ENCODE data around the gene SORCS1. TPM values are rescaled to one million over a fixed set of nuclear protein-coding genes. Genes with fewer than 3 reads are reported as not detected.

Gene SORCS1
- total and polyA plus RNA-seq, 2 donors (not counting 1 experiment from before 2014, with no cell fraction given), result under 0.01 to 0.01 TPM

- no peak overlapping the region for H3K4me3 ChIP-seq (replicated peaks in 1 of 4; ENCODE audit: control extremely low read depth in 1 of 4, insufficient read depth in 1 of 4, low read depth in 3 of 4, low read length in 4 of 4)
- H2AFZ ChIP-seq (ENCODE audit: low read length), result no peak overlapping the region
- H3K36me3 ChIP-seq (ENCODE audit: control insufficient read depth, insufficient read depth, low read length), result no peaks in the 10 kb centered on the region
- no peaks in the 10 kb centered on the region for H3K9me3 ChIP-seq (ENCODE audit: control insufficient read depth, insufficient read depth, low read depth, low read length)
- H4K20me1 ChIP-seq (ENCODE audit: control insufficient read depth, extremely low read depth, insufficient read depth, low read length), result no peaks in the 10 kb centered on the region
- no peaks in the 10 kb centered on the region for H3K4me1 ChIP-seq (ENCODE audit: control insufficient read depth, extremely low read depth, insufficient read depth, low read length)
- no peak overlapping the region for H3K27ac ChIP-seq (ENCODE audit: insufficient read depth, low read length)
- no peaks in the 10 kb centered on the region for H3K79me2 ChIP-seq (ENCODE audit: control insufficient read depth, insufficient read depth, low read length)
- no peak overlapping the region for H3K4me2 ChIP-seq (ENCODE audit: extremely low read depth, insufficient read depth, low read length)
- H3K9ac ChIP-seq (ENCODE audit: insufficient read depth, low read length), result no peak overlapping the region
- no peak for DNase-seq (ENCODE audit: low read depth in 2 of 2)
- H3K27me3 ChIP-seq (ENCODE audit: control insufficient read depth, insufficient read depth, low read length), result no peaks in the 10 kb centered on the region
- no peak for TF ChIP-seq CTCF (conservative IDR thresholded peaks at IDR 0.05 in 1 of 2, IDR thresholded peaks at IDR 0.05 in 1 of 2; ENCODE audit: low read depth in 1 of 2, low read length in 2 of 2)
Measured at GRCh38 chr10:107091126-107091525, 73.4 kb downstream of the SORCS1 start.

GRCh38 chr10:107085665-107086525, 78.6 kb downstream of the SORCS1 start:
- Histone ChIP-seq H3K4me1 (ENCODE audit: control insufficient read depth, extremely low read depth, insufficient read depth, low read length) (no peaks in the 10 kb centered on the region), H3K79me2 (ENCODE audit: control insufficient read depth, insufficient read depth, low read length) (no peaks in the 10 kb centered on the region), H3K27me3 (ENCODE audit: control insufficient read depth, insufficient read depth, low read length) (no peaks in the 10 kb centered on the region), H3K36me3 (ENCODE audit: control insufficient read depth, insufficient read depth, low read length) (no peaks in the 10 kb centered on the region), H2AFZ (ENCODE audit: low read length) (no peak overlapping the region), H4K20me1 (ENCODE audit: control insufficient read depth, extremely low read depth, insufficient read depth, low read length) (no peaks in the 10 kb centered on the region), H3K4me3 (replicated peaks in 1 of 4; ENCODE audit: control extremely low read depth in 1 of 4, insufficient read depth in 1 of 4, low read depth in 3 of 4, low read length in 4 of 4) (no peak overlapping the region), H3K27ac (ENCODE audit: insufficient read depth, low read length) (no peak overlapping the region), H3K4me2 (ENCODE audit: extremely low read depth, insufficient read depth, low read length) (no peak overlapping the region), H3K9me3 (ENCODE audit: control insufficient read depth, insufficient read depth, low read depth, low read length) (no peaks in the 10 kb centered on the region), H3K9ac (ENCODE audit: insufficient read depth, low read length) (no peak overlapping the region)
- TF ChIP-seq CTCF (conservative IDR thresholded peaks at IDR 0.05 in 1 of 2, IDR thresholded peaks at IDR 0.05 in 1 of 2; ENCODE audit: low read depth in 1 of 2, low read length in 2 of 2) (no peak), EZH2 (IDR thresholded peaks at IDR 0.05; ENCODE audit: low read length, missing control alignments) (no peak)
- no peak for DNase-seq (ENCODE audit: low read depth in 2 of 2)

- Histone ChIP-seq H4K20me1 (ENCODE audit: control insufficient read depth, extremely low read depth, insufficient read depth, low read length) (no peaks in the 10 kb centered on the region), H3K9ac (ENCODE audit: insufficient read depth, low read length) (no peak overlapping the region), H3K4me2 (ENCODE audit: extremely low read depth, insufficient read depth, low read length) (no peak overlapping the region), H3K79me2 (ENCODE audit: control insufficient read depth, insufficient read depth, low read length) (no peaks in the 10 kb centered on the region), H3K36me3 (ENCODE audit: control insufficient read depth, insufficient read depth, low read length) (no peaks in the 10 kb centered on the region), H3K4me1 (ENCODE audit: control insufficient read depth, extremely low read depth, insufficient read depth, low read length) (no peaks in the 10 kb centered on the region), H2AFZ (ENCODE audit: low read length) (no peak overlapping the region), H3K4me3 (replicated peaks in 1 of 4; ENCODE audit: control extremely low read depth in 1 of 4, insufficient read depth in 1 of 4, low read depth in 3 of 4, low read length in 4 of 4) (no peak overlapping the region), H3K9me3 (ENCODE audit: control insufficient read depth, insufficient read depth, low read depth, low read length) (no peaks in the 10 kb centered on the region), H3K27me3 (ENCODE audit: control insufficient read depth, insufficient read depth, low read length) (no peaks in the 10 kb centered on the region), H3K27ac (ENCODE audit: insufficient read depth, low read length) (no peak overlapping the region)
- TF ChIP-seq CTCF (conservative IDR thresholded peaks at IDR 0.05 in 1 of 2, IDR thresholded peaks at IDR 0.05 in 1 of 2; ENCODE audit: low read depth in 1 of 2, low read length in 2 of 2) (no peak), EZH2 (IDR thresholded peaks at IDR 0.05; ENCODE audit: low read length, missing control alignments) (no peak)
- DNase-seq (ENCODE audit: low read depth in 2 of 2), result no peak
Measured at GRCh38 chr10:107083388-107084009, 81.0 kb downstream of the SORCS1 start.
